ENCODE measurements around the gene VPS35.

Gene VPS35

GRCh38 chr16:46614006-46614405 is 75.0 kb downstream of the VPS35 start:
- DNase-seq (ENCODE audit: low read depth, low spot score), result no peak

DNA sequence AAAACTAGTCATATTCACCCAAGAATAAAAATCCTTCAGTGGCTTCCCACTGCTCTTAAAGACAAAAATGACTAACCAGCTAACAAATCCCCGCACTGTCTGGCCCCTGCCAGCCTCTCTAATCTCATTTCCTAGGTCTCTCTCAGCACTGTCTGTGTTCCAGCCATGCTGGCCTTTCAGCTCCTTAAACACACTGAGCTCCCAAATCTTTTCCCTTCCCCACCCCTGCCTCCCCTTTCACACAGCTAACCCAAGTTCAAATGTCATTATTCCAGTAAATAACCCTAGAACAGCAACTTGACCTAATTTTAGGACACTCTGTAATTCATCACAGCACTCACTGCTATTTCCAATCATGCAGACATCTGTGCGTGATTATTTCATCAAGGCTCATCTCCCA is 75.6 kb downstream of the VPS35 start:
- no peak for DNase-seq (ENCODE audit: low read depth, low spot score)

GRCh38 chr16:46612121-46612520 is 76.9 kb downstream of the VPS35 start:
- no peak for DNase-seq (ENCODE audit: low read depth, low spot score)

DNA sequence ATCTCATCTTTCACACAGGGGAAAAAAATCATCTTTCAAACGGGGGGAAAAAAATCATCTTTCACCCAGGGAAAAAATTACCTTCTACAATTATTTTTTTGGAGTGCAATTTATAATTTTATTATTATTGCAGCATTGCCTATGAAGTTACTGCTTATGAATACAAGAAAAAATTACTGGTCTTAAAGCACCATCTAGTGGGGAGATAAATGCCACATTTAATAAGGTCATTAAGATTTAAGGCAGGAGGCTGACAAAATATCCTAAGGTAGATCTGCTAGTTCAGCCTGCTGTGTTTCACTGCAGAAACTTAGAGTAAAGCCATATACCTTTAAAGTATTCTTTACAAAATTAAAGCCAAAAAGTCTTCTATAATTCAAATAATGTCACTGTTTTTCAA is 81.4 kb downstream of the VPS35 start:
- peak; percentile 67 for DNase-seq (ENCODE audit: low read depth, low spot score)

DNA sequence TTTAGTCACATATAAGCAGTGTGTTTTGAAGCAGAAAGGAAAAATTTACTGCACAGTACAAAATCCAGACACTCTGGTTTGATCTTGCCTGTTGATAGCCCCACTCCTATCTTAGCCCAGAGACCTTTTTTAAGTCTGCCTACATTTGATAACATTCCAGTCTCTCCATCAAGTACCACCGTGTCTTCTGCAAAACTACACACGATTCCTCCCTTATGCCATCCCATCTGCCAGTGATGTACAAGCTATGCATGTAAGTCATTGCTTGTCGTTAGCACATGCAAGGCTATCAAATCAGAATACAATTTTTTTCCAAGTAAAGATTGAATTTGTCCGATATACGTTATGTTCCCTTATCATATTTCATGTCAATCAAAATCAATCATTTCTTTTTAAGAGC is 82.7 kb downstream of the VPS35 start:
- no peak for DNase-seq (ENCODE audit: low read depth, low spot score)
